Dedifferentiated amniotic fluid mesenchymal stem cell (primary cell): ENCODE data around the gene BUB1.
"Not testable (repeated sequence)": the region's sequence is repeated elsewhere in the genome, so short reads cannot be mapped to it uniquely, and the experiment has no call there.

Source experiments
- DNase-seq: peaks from one replicate; pipeline ENCODE4 v3.0.0-alpha.2; 2016; ENCODE audit errors: extremely low spot score

Gene BUB1

GRCh38 chr2:110677530-110678456 is at the start of gene BUB1:
Gene BUB1, minus strand, starts transcription at chr2:110678063. Its CDS starts 68 bp downstream, at chr2:110677995.
- peak; percentile 97 for DNase-seq

- no peak for DNase-seq
Observed at GRCh38 chr2:110726285-110726684, 48.4 kb upstream of the BUB1 start.

GRCh38 chr2:110725859-110726258 is 48.0 kb upstream of the BUB1 start:
- DNase-seq, result no peak

GRCh38 chr2:110725370-110725769 is 47.5 kb upstream of the BUB1 start:
- no peak for DNase-seq

GRCh38 chr2:110724820-110725219 is 47.0 kb upstream of the BUB1 start:
- no peak for DNase-seq

GRCh38 chr2:110720547-110720946 is 42.7 kb upstream of the BUB1 start:
- DNase-seq, result no peak

GRCh38 chr2:110718990-110719389 is 41.1 kb upstream of the BUB1 start:
- DNase-seq, result no peak

- no peak for DNase-seq
Observed at GRCh38 chr2:110718382-110718781, 40.5 kb upstream of the BUB1 start.

- no peak for DNase-seq
Observed at GRCh38 chr2:110717734-110718133, 39.9 kb upstream of the BUB1 start.

GRCh38 chr2:110716959-110717645 is 39.2 kb upstream of the BUB1 start:
- DNase-seq, result no peak

GRCh38 chr2:110714452-110715224 is 36.8 kb upstream of the BUB1 start:
- DNase-seq, result no peak

- DNase-seq, result no peak
Observed at GRCh38 chr2:110713513-110714362, 35.9 kb upstream of the BUB1 start.

GRCh38 chr2:110712737-110713136 is 34.9 kb upstream of the BUB1 start:
- DNase-seq, result no peak

GRCh38 chr2:110708455-110708854 is 30.6 kb upstream of the BUB1 start:
- DNase-seq, result no peak

GRCh38 chr2:110707386-110707965 is 29.6 kb upstream of the BUB1 start:
- no peak for DNase-seq

- no peak for DNase-seq
Observed at GRCh38 chr2:110702514-110703380, 24.9 kb upstream of the BUB1 start.

GRCh38 chr2:110698253-110698652 is 20.4 kb upstream of the BUB1 start:
- not testable (repeated sequence) for DNase-seq

- DNase-seq, result not testable (repeated sequence)
Observed at GRCh38 chr2:110695146-110695898, 17.5 kb upstream of the BUB1 start.

- DNase-seq, result no peak
Observed at GRCh38 chr2:110691612-110692258, 13.9 kb upstream of the BUB1 start.
